Thymus (tissue), 11 donors: ENCODE measurements around the gene MKI67. TPM values are rescaled to one million over a fixed set of nuclear protein-coding genes. Genes with fewer than 3 reads are reported as not detected.

Source experiments
- DNase-seq, 9 donors: peaks; one replicate each; pipeline ENCODE4 v3.0.0-alpha.2; 2013; ENCODE audit warnings: low spot score in 9 of 9, low read depth in 6 of 9, missing footprints in 1 of 9
- H3K27ac ChIP-seq, 2 donors: one replicate each; pipeline ENCODE4 v1.5.1; 2013; ENCODE audit warnings: control low read depth in 1 of 2, low read depth in 1 of 2, low read length in 1 of 2, mild to moderate bottlenecking in 1 of 2, moderate library complexity in 1 of 2
- H3K27me3 ChIP-seq, 2 donors: one replicate each; pipeline ENCODE4 v1.5.1; 2013; ENCODE audit warnings: low read length in 1 of 2; ENCODE audit not compliant: control insufficient read depth in 2 of 2, insufficient read depth in 1 of 2
- H3K36me3 ChIP-seq, 2 donors: one replicate each; pipeline ENCODE4 v1.5.1; 2013; ENCODE audit warnings: low read length in 1 of 2, mild to moderate bottlenecking in 1 of 2, moderate library complexity in 1 of 2; ENCODE audit not compliant: control insufficient read depth in 2 of 2, insufficient read depth in 2 of 2
- H3K4me1 ChIP-seq, 2 donors: one replicate each; pipeline ENCODE4 v1.5.1; 2013; ENCODE audit warnings: low read length in 2 of 2; ENCODE audit not compliant: control insufficient read depth in 2 of 2, insufficient read depth in 2 of 2
- H3K4me3 ChIP-seq, 2 donors: one replicate each; pipeline ENCODE4 v1.5.1; 2013; ENCODE audit warnings: low read length in 2 of 2, control low read depth in 1 of 2, mild to moderate bottlenecking in 1 of 2
- H3K9me3 ChIP-seq, 2 donors: one replicate each; pipeline ENCODE4 v1.5.1; 2013; ENCODE audit warnings: low read length in 1 of 2, mild to moderate bottlenecking in 1 of 2; ENCODE audit not compliant: control insufficient read depth in 2 of 2, insufficient read depth in 1 of 2
- WGBS: extraction: QIAGEN DNeasy Blood & Tissue Kit; methylation state at CpG from one replicate; pipeline ENCODE4 v1.1.7; 2013; 5-methylcytosine and 5-hydroxymethylcytosine counted together
- polyA plus RNA-seq: library from polyadenylated mRNA; stranded (reverse); fragments of 200-250 nt; gene quantifications from one replicate; pipeline ENCODE4 v1.2.3, GENCODE V29; 2013
- total RNA-seq: library from RNA; stranded (reverse); fragments of 120-200 nt; gene quantifications from one replicate; pipeline ENCODE4 v1.2.4, GENCODE V29; 2013
- donor health status: healthy.

The MKI67 gene
- total and polyA plus RNA-seq, 2 donors, result 3.9 to 41.5 TPM

DNA sequence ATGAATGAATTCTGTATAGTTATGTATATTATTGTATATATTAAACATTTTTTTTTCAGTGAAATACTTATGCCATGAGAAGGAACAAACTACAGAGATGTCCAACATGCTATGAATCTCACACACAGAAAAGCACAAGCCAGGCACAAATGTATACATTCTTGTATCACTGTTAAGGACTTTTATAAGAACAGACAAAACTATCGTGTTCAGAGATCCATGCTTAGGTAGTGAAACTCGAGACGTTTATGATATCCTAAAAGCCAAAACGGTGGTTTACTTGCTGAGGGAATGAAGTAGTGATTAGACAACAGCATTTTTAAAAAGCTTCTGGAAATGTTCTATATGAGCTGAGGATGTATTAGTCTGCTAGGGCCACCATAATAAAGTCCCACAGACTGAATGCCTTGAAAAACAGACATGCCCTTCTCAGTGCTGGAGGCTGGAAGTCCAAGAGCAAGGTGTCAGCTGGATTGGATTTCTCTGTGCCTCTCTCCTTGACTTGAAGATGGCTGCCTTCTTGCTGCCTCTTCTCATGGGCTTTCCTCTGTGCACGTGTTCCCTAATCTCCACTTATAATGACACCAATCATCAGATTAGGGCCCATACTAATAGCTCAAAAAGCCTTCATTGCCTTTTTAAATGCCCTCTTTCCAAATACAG lies 4.3 kb downstream of the MKI67 start:
- no peak overlapping the region for H3K4me3 ChIP-seq
- no peaks in the 10 kb centered on the region for H3K9me3 ChIP-seq
- H3K27ac ChIP-seq, result no peak overlapping the region
- DNase-seq, result no peak
- peaks cover 12 to 21% of the 10 kb centered on the region in 2 donors for H3K4me1 ChIP-seq
- peaks cover 10 to 54% of the 10 kb centered on the region in 2 donors for H3K36me3 ChIP-seq
- WGBS, result 96% methylated on average over 5 of the region's 5 CpGs
- H3K27me3 ChIP-seq, result no peaks in the 10 kb centered on the region

DNA sequence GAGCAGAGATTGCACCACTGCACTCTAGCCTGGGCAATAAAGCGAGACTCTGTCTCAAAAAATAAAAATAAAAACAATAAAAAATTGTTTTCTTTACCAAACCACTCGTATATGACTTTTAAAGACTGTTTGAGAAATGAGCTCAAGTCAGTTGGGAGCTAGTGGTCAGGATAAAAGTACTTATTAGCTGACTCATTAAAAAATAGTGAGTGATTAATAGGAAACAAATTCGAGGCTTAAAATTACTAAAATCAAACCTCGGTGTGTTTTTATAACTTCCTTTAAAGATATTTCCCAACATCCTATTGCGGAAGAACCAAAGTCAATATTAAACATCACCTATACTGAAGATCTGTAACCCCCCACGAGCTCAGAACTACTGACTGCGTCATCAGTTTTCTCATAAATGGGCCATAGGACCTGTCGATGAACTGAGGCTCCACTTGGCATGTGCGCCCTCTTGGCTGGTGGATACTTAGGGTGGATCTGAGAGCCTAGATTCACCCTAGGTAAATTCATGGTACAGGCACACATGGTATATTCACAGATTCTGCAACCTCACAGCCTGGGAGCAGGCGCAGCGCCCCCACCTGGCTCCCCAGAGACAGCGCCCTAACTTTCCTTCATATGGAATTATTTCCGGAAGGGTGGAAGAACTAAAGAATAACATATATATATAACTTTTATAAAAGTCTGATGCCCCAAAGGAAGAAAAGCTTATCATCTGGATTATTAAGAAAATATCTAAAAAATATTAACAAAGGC lies 9.2 kb downstream of the MKI67 start:
- Histone ChIP-seq H3K4me3 (no peak overlapping the region), H3K36me3 (peaks cover 41 to 80% of the 10 kb centered on the region in 2 donors), H3K27ac (no peak overlapping the region), H3K4me1 (no peaks in the 10 kb centered on the region), H3K9me3 (no peaks in the 10 kb centered on the region), H3K27me3 (no peaks in the 10 kb centered on the region)
- WGBS, result 97% methylated on average over 13 of the region's 13 CpGs
- DNase-seq, result no peak

DNA sequence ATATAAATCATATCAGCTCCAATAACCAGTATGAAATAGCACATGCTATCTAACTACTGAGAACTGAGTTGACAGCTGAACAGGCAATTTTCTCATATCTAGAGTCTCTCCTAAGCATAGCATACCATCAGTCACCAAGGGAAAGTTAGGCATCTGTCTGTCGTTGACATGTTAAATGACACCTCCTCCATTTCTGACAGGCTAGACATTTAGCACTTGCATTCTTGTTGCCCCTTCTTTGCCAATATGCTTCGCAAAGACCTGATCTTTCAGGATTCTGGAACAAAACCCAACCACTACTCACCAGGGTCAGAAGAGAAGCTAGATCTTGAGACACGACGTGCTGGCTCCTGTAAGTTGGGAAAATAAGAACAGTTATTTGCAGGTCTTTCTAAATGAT lies 10.0 kb downstream of the MKI67 start:
- no peak for DNase-seq
- Histone ChIP-seq H3K4me1 (no peaks in the 10 kb centered on the region), H3K36me3 (peaks cover 41 to 83% of the 10 kb centered on the region in 2 donors), H3K9me3 (no peaks in the 10 kb centered on the region), H3K4me3 (no peak overlapping the region), H3K27ac (no peak overlapping the region), H3K27me3 (no peaks in the 10 kb centered on the region)
- WGBS, result 96% methylated on average over 4 of the region's 4 CpGs

DNA sequence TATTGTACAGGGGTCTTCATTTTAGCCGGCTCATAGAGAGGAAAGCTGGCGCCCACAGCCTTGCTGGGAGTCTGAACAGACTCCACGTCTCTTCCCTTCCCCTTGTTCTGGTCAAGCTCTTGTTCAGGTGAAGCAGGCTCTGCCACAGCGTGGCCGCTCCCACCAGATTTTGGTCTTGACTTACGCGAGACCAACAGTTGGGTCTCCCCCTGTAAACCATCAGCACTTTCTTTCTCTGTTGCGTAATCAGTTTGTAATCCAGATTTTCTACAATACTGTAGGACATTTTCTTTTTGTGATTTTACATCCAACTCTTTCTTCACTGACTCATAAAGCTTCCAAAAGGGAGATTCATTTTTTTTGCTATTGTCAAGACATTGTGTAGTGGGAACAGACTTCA lies 10.9 kb downstream of the MKI67 start:
- H3K4me1 ChIP-seq, result no peaks in the 10 kb centered on the region
- DNase-seq, result no peak
- no peak overlapping the region for H3K4me3 ChIP-seq
- H3K9me3 ChIP-seq, result no peaks in the 10 kb centered on the region
- over 99% methylated on average over 8 of the region's 8 CpGs for WGBS
- H3K27ac ChIP-seq, result no peak overlapping the region
- no peaks in the 10 kb centered on the region for H3K27me3 ChIP-seq
- H3K36me3 ChIP-seq, result peaks cover 49 to 91% of the 10 kb centered on the region in 2 donors

DNA sequence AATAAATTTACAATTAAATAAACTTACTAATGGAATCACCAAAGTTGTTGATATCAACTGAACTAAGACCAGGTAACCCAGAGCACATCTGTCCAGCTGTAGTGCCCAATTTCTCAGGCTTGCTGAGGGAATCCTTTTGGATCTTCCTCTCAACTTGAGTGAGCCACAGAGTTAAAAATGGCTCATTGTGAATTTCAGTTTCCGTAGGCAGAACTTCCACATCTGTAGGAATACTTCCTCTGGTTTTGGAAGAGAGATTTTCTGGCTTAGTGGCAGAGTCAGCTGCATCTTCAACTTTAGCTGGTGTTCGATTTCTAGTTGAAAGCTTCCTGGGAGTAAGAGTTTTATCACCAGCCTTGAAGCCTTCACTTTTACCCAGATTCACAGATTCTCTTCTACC lies 11.3 kb downstream of the MKI67 start:
- peaks cover 51 to 96% of the 10 kb centered on the region in 2 donors for H3K36me3 ChIP-seq
- H3K27me3 ChIP-seq, result no peaks in the 10 kb centered on the region
- no peak for DNase-seq
- no peaks in the 10 kb centered on the region for H3K9me3 ChIP-seq
- WGBS, result 97% methylated on average over 2 of the region's 2 CpGs
- H3K27ac ChIP-seq, result no peak overlapping the region
- H3K4me1 ChIP-seq, result no peaks in the 10 kb centered on the region
- no peak overlapping the region for H3K4me3 ChIP-seq

DNA sequence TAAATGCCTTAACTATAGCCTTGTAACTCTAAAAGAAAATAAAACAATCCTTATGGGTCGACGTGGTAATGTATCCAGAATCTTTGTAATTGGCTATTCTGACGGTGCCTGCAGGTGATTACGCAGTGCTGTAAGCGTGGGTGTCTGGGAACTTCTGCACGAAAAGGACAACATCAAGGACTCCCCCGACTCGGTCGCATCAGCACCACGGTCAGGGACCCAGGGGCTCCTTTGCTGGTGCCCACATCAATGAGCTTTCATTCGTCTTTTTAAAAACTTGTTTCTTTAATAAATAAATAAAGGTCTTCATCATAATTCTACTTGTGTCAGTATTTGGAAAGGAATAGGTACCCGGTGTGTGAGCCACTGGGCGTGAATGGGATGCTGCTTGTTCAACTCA lies 13.2 kb downstream of the MKI67 start:
- Histone ChIP-seq H3K27me3 (no peaks in the 10 kb centered on the region), H3K9me3 (no peaks in the 10 kb centered on the region), H3K27ac (no peak overlapping the region), H3K4me3 (no peak overlapping the region), H3K36me3 (peaks cover 56 to 98% of the 10 kb centered on the region in 2 donors), H3K4me1 (no peaks in the 10 kb centered on the region)
- 97% methylated on average over 13 of the region's 13 CpGs for WGBS
- DNase-seq, result no peak

DNA sequence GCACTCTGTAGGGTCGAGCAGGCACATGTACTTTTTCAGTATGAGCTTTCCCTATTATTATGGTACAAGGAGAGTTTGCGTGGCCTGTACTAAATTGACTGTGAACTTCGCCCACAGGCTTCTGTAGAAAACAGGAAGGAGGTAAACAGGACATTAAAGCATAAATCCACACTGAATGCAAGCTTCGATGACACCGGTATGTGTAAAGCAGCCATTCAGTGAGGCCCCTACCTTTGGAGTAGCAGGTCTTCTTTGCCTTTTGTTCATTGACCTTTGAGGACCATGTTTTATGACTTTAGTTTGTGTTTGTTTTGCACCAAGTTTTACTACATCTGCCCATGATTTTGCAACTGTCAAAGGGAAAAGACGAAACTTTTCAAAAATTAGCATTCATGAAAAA lies 14.5 kb downstream of the MKI67 start:
- no peak overlapping the region for H3K4me3 ChIP-seq
- 98% methylated on average over 6 of the region's 6 CpGs for WGBS
- H3K36me3 ChIP-seq, result peaks cover 63 to 99% of the 10 kb centered on the region in 2 donors

DNA sequence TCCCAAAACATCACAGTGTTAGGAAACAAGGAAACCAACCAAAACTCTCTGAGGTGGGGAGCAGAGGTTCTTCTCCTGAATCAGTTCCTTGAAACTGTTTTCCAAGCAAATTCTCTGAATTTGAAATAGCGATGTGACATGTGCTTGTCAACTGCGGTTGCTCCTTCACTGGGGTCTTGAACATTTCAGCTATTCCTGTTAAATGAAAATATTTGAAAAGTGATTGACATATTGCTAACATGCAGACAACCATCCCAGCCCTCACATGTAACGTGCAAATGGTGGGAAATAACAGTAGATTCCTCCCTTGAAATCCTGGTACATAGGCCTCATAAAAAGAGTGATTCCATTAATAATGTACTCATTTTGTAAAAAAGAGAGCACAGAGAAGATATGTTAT lies 15.9 kb downstream of the MKI67 start:
- Histone ChIP-seq H3K9me3 (no peaks in the 10 kb centered on the region), H3K4me3 (no peak overlapping the region), H3K27ac (no peak overlapping the region), H3K36me3 (peaks cover 75 to 99% of the 10 kb centered on the region in 2 donors), H3K27me3 (no peaks in the 10 kb centered on the region), H3K4me1 (no peaks in the 10 kb centered on the region)
- WGBS, result 98% methylated on average over 3 of the region's 3 CpGs
- no peak for DNase-seq

More for the DNA sequence above, 14.5 kb downstream of the MKI67 start:
- Histone ChIP-seq H3K27me3 (no peaks in the 10 kb centered on the region), H3K4me1 (no peaks in the 10 kb centered on the region), H3K27ac (no peak overlapping the region), H3K9me3 (no peaks in the 10 kb centered on the region)
- no peak for DNase-seq

DNA sequence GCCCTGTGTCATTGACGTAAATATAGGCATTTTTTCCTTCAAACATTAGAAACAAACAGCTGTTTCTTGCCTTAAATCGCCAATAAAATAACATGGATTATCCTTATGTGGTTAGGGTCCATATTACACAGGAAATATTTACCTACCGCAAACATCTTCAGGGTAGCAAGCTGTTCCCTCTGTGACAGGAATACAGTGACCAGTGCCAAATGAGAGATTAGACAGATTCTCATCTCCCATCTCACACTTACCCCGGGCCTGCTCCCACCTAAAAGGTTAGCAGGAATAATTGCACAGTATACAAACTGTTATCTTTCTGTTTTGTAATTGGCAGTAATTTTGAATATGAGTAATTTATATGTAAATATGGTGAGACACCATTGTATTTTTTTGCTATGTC lies 16.5 kb downstream of the MKI67 start:
- WGBS, result 99% methylated on average over 4 of the region's 4 CpGs
- Histone ChIP-seq H3K4me3 (no peak overlapping the region), H3K36me3 (peaks cover 74 to 99% of the 10 kb centered on the region in 2 donors)

More for the DNA sequence above, 16.5 kb downstream of the MKI67 start:
- H3K4me1 ChIP-seq, result peaks cover 0 to 3% of the 10 kb centered on the region in 2 donors
- no peak overlapping the region for H3K27ac ChIP-seq
- H3K27me3 ChIP-seq, result no peaks in the 10 kb centered on the region
- no peak for DNase-seq
- H3K9me3 ChIP-seq, result no peaks in the 10 kb centered on the region
